Activated CD8-positive, alpha-beta T cell treated with anti-CD3 and anti-CD28 coated beads for 36 hours (primary cell): Measurements from ENCODE around the gene TMC8. TPM values are rescaled to one million over a fixed set of nuclear protein-coding genes. Genes with fewer than 3 reads are reported as not detected.

Source experiments
- ATAC-seq: fragments of 200-7000 bp; cut with Tn5 transposase; one replicate; pipeline ENCODE4 v1.10.0; 2021; ENCODE audit warnings: mild to moderate bottlenecking, moderate library complexity
- CTCF ChIA-PET: fragments of 350-600 bp; sonication (Branson Sonifier 250); formaldehyde crosslinking; loops from one replicate; lab custom pipeline; 2021; ENCODE audit warnings: antibody characterized with exemption; lab: Charles Lee
- POLR2A ChIA-PET: fragments of 350-600 bp; sonication (Branson Sonifier 250); formaldehyde crosslinking; loops from one replicate; lab custom pipeline; 2021; ENCODE audit warnings: antibody characterized with exemption; lab: Charles Lee
- DNase-seq: peaks from one replicate; pipeline ENCODE4 v3.0.0-alpha.2; 2020
- H3K27ac Mint-ChIP-seq: one replicate; pipeline ENCODE4 v1.8.0; 2021; ENCODE audit warnings: mild to moderate bottlenecking, mixed read lengths
- H3K27me3 Mint-ChIP-seq: one replicate; pipeline ENCODE4 v1.8.0; 2021; ENCODE audit warnings: mixed read lengths
- H3K36me3 Mint-ChIP-seq: one replicate; pipeline ENCODE4 v1.8.0; 2021; ENCODE audit warnings: low read depth, mixed read lengths
- H3K4me1 Mint-ChIP-seq: one replicate; pipeline ENCODE4 v1.8.0; 2021; ENCODE audit warnings: low read depth, mixed read lengths
- H3K4me3 Mint-ChIP-seq: one replicate; pipeline ENCODE4 v1.8.0; 2021; ENCODE audit warnings: mild to moderate bottlenecking, moderate library complexity, mixed read lengths
- H3K9me3 Mint-ChIP-seq: one replicate; pipeline ENCODE4 v1.8.0; 2021; ENCODE audit warnings: mixed read lengths
- intact Hi-C: fragments of 100-400 bp; cut with micrococcal nuclease; formaldehyde crosslinking; loops from one replicate; pipeline ENCODE4 v1.10.0; 2022
- total RNA-seq, 2 experiments: library from RNA; stranded (reverse); gene quantifications; one replicate each; pipeline ENCODE4 v1.2.3, GENCODE V29; 2021
- TF ChIP-seq, protein P1 (sequence below): fragments of 200-600 bp; IDR thresholded peaks from one replicate; pipeline ENCODE4 v1.8.0; 2022; ENCODE audit warnings: antibody characterized with exemption, mild to moderate bottlenecking

The TMC8 gene
- total RNA-seq, 2 experiments from 2014 or later: 182 to 197 TPM

DNA sequence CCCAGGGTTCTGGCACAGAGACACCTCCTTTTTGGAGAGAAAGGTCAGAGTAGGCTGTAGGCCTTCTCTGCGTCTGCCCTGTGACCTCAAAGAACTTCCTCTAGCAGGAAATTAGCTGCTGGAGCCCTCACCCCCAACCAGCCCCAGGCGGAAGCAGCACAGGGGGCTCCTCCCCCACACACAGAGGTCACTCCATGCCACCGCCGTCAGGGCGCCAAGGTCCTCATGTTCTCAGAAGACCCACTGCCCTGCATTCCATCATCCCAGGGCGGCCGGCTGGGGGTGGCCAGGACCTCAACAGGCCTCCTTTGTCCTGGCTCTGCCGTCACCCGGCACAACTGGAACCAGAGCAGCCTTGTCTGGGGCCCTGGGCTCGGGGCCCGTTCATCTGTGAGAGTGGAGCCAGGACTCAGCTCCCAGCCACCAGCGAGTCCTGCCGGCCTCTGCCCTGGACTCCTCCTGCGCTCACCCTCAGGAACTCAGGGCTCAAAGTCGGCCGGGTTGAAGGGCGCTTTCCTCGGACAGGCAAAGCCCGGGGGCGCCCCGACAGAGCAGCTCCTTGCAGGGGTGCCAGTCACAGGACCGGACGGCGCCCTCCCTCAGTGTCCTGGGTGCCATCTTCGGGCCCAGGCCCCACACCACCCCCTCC, 3.2 kb upstream of the TMC8 start:
- ATAC-seq: peak; percentile 41
- intact Hi-C loops: no loop called here
- H3K27ac Mint-ChIP-seq: peak overlapping the region; percentile 91
- ChIA-PET POLR2A (interaction anchor here (0.6 to 18.6 kb wide), 8 partner anchors 8 to 67 kb away, joined by 3 to 335 read pairs (median 3); partner anchors contain the start of genes C17orf99, TK1 and TMC8), CTCF (interaction anchor here (0.9 to 7.9 kb wide), 6 partner anchors 9 to 49 kb away, joined by 3 to 83 read pairs (median 6); no protein-coding TSS in a partner anchor)
- H3K4me3 Mint-ChIP-seq: peak overlapping the region; percentile 78
- peaks cover 47% of the 10 kb centered on the region for H3K36me3 Mint-ChIP-seq
- DNase-seq: peak; percentile 85
- H3K9me3 Mint-ChIP-seq: no peaks in the 10 kb centered on the region
- TF ChIP-seq, protein P1, sequence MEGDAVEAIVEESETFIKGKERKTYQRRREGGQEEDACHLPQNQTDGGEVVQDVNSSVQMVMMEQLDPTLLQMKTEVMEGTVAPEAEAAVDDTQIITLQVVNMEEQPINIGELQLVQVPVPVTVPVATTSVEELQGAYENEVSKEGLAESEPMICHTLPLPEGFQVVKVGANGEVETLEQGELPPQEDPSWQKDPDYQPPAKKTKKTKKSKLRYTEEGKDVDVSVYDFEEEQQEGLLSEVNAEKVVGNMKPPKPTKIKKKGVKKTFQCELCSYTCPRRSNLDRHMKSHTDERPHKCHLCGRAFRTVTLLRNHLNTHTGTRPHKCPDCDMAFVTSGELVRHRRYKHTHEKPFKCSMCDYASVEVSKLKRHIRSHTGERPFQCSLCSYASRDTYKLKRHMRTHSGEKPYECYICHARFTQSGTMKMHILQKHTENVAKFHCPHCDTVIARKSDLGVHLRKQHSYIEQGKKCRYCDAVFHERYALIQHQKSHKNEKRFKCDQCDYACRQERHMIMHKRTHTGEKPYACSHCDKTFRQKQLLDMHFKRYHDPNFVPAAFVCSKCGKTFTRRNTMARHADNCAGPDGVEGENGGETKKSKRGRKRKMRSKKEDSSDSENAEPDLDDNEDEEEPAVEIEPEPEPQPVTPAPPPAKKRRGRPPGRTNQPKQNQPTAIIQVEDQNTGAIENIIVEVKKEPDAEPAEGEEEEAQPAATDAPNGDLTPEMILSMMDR: no peak
- H3K27me3 Mint-ChIP-seq: no peaks in the 10 kb centered on the region
- peaks cover 43% of the 10 kb centered on the region for H3K4me1 Mint-ChIP-seq

- Mint-ChIP-seq H3K9me3 (no peaks in the 10 kb centered on the region), H3K4me3 (peak overlapping the region; percentile 78), H3K27ac (peak overlapping the region; percentile 91), H3K27me3 (no peaks in the 10 kb centered on the region), H3K4me1 (peaks cover 41% of the 10 kb centered on the region), H3K36me3 (peaks cover 46% of the 10 kb centered on the region)
- ATAC-seq (no peak), DNase-seq (no peak)
- POLR2A ChIA-PET: interaction anchor here (0.6 to 18.6 kb wide), 8 partner anchors 8 to 66 kb away, joined by 3 to 335 read pairs (median 3); partner anchors contain the start of genes C17orf99, TK1 and TMC8
- CTCF ChIA-PET: interaction anchor here (0.7 to 7.9 kb wide), 5 partner anchors 8 to 43 kb away, joined by 4 to 83 read pairs (median 6); no protein-coding TSS in a partner anchor
- intact Hi-C loops: no loop called here
- TF ChIP-seq, protein P1: no peak
Measured at GRCh38 chr17:78127888-78128550, 2.6 kb upstream of the TMC8 start.

- no peaks in the 10 kb centered on the region for H3K9me3 Mint-ChIP-seq
- peak; percentile 22 for ATAC-seq
- CTCF ChIA-PET: interaction anchor here (0.7 to 7.9 kb wide), 4 partner anchors 7 to 123 kb away, joined by 4 to 83 read pairs (median 15); no protein-coding TSS in a partner anchor
- peak within 1 kb of the TSS; percentile 78 for H3K4me3 Mint-ChIP-seq
- no peaks in the 10 kb centered on the region for H3K27me3 Mint-ChIP-seq
- H3K36me3 Mint-ChIP-seq: peaks cover 48% of the 10 kb centered on the region
- H3K4me1 Mint-ChIP-seq: peaks cover 38% of the 10 kb centered on the region
- TF ChIP-seq, protein P1: no peak
- DNase-seq: peak; percentile 90
- H3K27ac Mint-ChIP-seq: peak within 1 kb of the TSS; percentile 97
- POLR2A ChIA-PET: interaction anchor here (0.6 to 19.2 kb wide), 9 partner anchors 2 to 123 kb away, joined by 3 to 335 read pairs (median 3); partner anchors contain the start of genes C17orf99, TMC6 and TMC8
- intact Hi-C loops: no loop called here
Measured at GRCh38 chr17:78128551-78129350, 1.8 kb upstream of the TMC8 start, which contains the start of gene TMC6. TSS of gene TMC6 (minus strand) at chr17:78128755. CDS start at chr17:78126832, 1,923 bp downstream.

- ATAC-seq: no peak
- POLR2A ChIA-PET: interaction anchor here (0.6 to 19.2 kb wide), 8 partner anchors 3 to 124 kb away, joined by 3 to 335 read pairs (median 4); partner anchors contain the start of genes C17orf99, TMC6 and TMC8
- Mint-ChIP-seq H3K36me3 (peaks cover 48% of the 10 kb centered on the region), H3K9me3 (no peaks in the 10 kb centered on the region), H3K4me1 (peaks cover 38% of the 10 kb centered on the region), H3K27me3 (no peaks in the 10 kb centered on the region), H3K27ac (peak overlapping the region; percentile 97), H3K4me3 (peak overlapping the region; percentile 78)
- CTCF ChIA-PET: interaction anchor here (1.3 to 3.6 kb wide), 3 partner anchors 17 to 122 kb away, joined by 5 to 20 read pairs (median 10); no protein-coding TSS in a partner anchor
- TF ChIP-seq, protein P1: no peak
- intact Hi-C loops: no loop called here
- peak; percentile 79 for DNase-seq
Measured at GRCh38 chr17:78129351-78130089, 1.1 kb upstream of the TMC8 start.
